Stimulated activated CD4-positive, alpha-beta T cell treated with anti-CD3 and anti-CD28 coated beads, Interleukin-1b, Interleukin-23, amount 100 ng/mL, for 1 hour (primary cell): ENCODE data around the gene CNOT11.
"Not testable (repeated sequence)": the region's sequence is repeated elsewhere in the genome, so short reads cannot be mapped to it uniquely, and the experiment has no call there.

Experiments
- DNase-seq, 2 donors: peaks; one replicate each; pipeline ENCODE4 v3.0.0-alpha.2; 2020; ENCODE audit warnings: low read depth in 2 of 2

CNOT11 gene

GRCh38 chr2:101310090-101310833, 57.6 kb downstream of the CNOT11 start:
- DNase-seq = no peak

DNA sequence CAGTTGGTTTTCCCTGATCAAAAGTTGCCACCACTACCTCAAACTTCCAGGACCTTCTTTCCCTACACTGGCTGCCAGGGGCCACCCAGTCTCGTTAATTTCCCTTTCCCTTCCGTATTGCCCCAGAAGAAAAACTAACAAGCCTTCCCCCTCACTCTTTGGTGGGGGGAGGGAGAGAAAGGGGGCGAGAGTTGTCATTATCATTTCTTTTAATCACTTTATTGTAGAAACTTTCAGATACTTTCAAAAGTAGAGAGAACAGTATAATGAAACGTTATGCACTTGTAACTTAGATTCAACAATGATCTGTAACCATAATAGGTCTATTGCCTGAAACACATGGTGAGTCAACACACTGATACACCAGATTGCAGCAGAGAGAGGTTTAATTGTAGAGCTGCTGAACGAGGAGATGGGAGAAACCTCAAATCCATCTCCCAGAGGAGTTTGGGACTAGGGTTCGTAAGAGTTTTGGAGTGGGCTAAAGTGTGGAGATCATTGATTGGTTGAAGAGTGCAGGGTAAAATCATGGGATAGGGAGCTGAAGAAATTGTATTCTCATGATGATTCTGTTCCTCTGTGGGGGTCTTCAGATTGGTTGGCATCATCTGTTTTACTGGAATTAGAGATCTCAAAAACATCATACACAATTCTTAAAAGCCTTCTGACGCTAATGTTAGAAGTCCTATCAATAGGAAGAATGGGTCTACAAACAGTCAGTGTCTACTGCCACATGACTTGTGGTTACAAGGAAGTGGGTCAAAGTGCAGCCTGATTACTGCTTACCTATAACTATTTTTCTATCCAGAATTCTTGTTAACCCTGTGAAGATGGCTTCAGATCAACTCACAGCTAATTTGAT, 58.4 kb downstream of the CNOT11 start:
- no peak for DNase-seq

DNA sequence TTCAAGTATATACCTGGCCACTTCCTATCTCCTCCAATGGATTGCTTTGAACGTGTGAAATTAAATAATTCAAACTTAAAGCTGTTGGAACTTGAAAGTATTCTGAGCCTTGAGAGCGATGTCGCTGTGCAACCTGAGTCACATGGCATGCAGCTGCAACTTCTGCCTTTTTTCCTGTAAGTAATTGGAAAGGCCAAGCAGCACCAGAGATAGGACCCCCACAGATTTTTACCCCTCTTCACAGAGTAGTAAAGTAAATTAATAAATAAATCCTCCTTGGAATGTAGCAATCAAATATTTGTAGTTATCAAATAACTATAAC, 59.0 kb downstream of the CNOT11 start:
- DNase-seq = no peak

- not testable (repeated sequence) for DNase-seq
Measured at GRCh38 chr2:101316568-101316967, 63.9 kb downstream of the CNOT11 start.
